SK-N-SH (cell line): Measurements from ENCODE around the gene TCN1. TPM values are rescaled to one million over a fixed set of nuclear protein-coding genes. Genes with fewer than 3 reads are reported as not detected.
A peak's percentile ranks its signal among the peaks of the same experiment; 100 is the strongest.
"Not testable (repeated sequence)": the region's sequence is repeated elsewhere in the genome, so short reads cannot be mapped to it uniquely, and the experiment has no call there.

Experiments
- CTCF ChIA-PET: fragments of 300-600, 350-600 bp; formaldehyde crosslinking; extraction: SDS; loops from one replicate; lab custom pipeline; 2021; lab: Yijun Ruan, JAX
- POLR2A ChIA-PET: fragments of 350-600 bp; sonication (Branson Sonifier 250); formaldehyde crosslinking; extraction: SDS; loops from one replicate; lab custom pipeline; 2020; ENCODE audit warnings: antibody characterized with exemption, inconsistent platforms; lab: Yijun Ruan, JAX
- DNase-seq: peaks from one replicate; pipeline ENCODE4 v3.0.0; 2012
- H2AFZ ChIP-seq: fragments of 200-600 bp; sonication (generic); 2 replicates; pipeline ENCODE4 v1.8.1; 2016; ENCODE audit warnings: antibody characterized with exemption, mild to moderate bottlenecking, low read depth
- H3F3A ChIP-seq: fragments of 200-600 bp; sonication (generic); replicated peaks from 2 replicates; pipeline ENCODE3; 2016; ENCODE audit warnings: antibody characterized with exemption, mild to moderate bottlenecking; ENCODE audit not compliant: insufficient read depth
- H3K27ac ChIP-seq, 2 experiments: fragments of 200-500 bp in 1 of 2; fragments of 200-600 bp in 1 of 2; sonication (Bioruptor generic) in 1 of 2; sonication (generic), shearing (Covaris generic) in 1 of 2; 2 replicates each; pipeline versions ENCODE4 v1.5.1 to v1.6.1; 2014 to 2016; ENCODE audit warnings: low read depth in 2 of 2, inconsistent platforms in 1 of 2, low read length in 1 of 2, mild to moderate bottlenecking in 1 of 2, mixed read lengths in 1 of 2
- H3K27me3 ChIP-seq: fragments of 200-600 bp; sonication (generic), shearing (Covaris generic); 2 replicates; pipeline ENCODE4 v1.6.1; 2016; ENCODE audit warnings: mixed run types; ENCODE audit not compliant: insufficient read depth
- H3K36me3 ChIP-seq, 2 experiments: fragments of 200-500 bp in 1 of 2; fragments of 200-600 bp in 1 of 2; sonication (Bioruptor generic) in 1 of 2; sonication (generic) in 1 of 2; replicated peaks in 1 of 2; 2 replicates each; pipeline versions ENCODE3 to v1.5.1; 2014 to 2016; ENCODE audit warnings: low read length in 1 of 2, mild to moderate bottlenecking in 1 of 2; ENCODE audit not compliant: insufficient read depth in 2 of 2, control insufficient read depth in 1 of 2
- H3K4me1 ChIP-seq, 2 experiments: fragments of 200-500 bp in 1 of 2; fragments of 200-600 bp in 1 of 2; sonication (Bioruptor generic) in 1 of 2; sonication (generic), shearing (Covaris generic) in 1 of 2; 2 replicates each; pipeline versions ENCODE4 v1.5.1 to v1.6.1; 2014 to 2016; ENCODE audit warnings: low read depth in 1 of 2, low read length in 1 of 2, mixed run types in 1 of 2; ENCODE audit not compliant: insufficient read depth in 2 of 2, control insufficient read depth in 1 of 2
- H3K4me2 ChIP-seq: fragments of 200-600 bp; sonication (generic), shearing (Covaris generic); 2 replicates; pipeline ENCODE4 v1.6.1; 2017; ENCODE audit warnings: mixed run types
- H3K4me3 ChIP-seq, 2 experiments: fragments of 200-500 bp in 1 of 2; fragments of 200-600 bp in 1 of 2; sonication (Bioruptor generic) in 1 of 2; sonication (generic), shearing (Covaris generic) in 1 of 2; 2 replicates each; pipeline versions ENCODE4 v1.5.1 to v1.8.1; 2014 to 2016; ENCODE audit warnings: low read depth in 2 of 2, inconsistent platforms in 1 of 2, low read length in 1 of 2, mild to moderate bottlenecking in 1 of 2, mixed read lengths in 1 of 2, moderate library complexity in 1 of 2
- H3K79me2 ChIP-seq: fragments of 200-600 bp; sonication (generic); 2 replicates; pipeline ENCODE4 v1.8.1; 2017; ENCODE audit warnings: mild to moderate bottlenecking; ENCODE audit not compliant: insufficient read depth
- H3K9ac ChIP-seq: fragments of 200-600 bp; sonication (generic); 2 replicates; pipeline ENCODE4 v1.6.1; 2017; ENCODE audit warnings: mixed run types
- H3K9me2 ChIP-seq: fragments of 200-600 bp; sonication (generic); 2 replicates; pipeline ENCODE4 v1.6.1; 2017; ENCODE audit warnings: mixed run types
- H3K9me3 ChIP-seq: fragments of 200-600 bp; sonication (generic); 2 replicates; pipeline ENCODE4 v1.6.1; 2017; ENCODE audit warnings: mixed run types, mild to moderate bottlenecking, moderate library complexity
- H4K20me1 ChIP-seq: fragments of 200-600 bp; sonication (generic); 2 replicates; pipeline ENCODE4 v1.6.1; 2017; ENCODE audit warnings: mild to moderate bottlenecking, mixed run types; ENCODE audit not compliant: insufficient read depth
- FOSL2 ChIP-seq: IDR thresholded peaks from 2 replicates; pipeline ENCODE4 v1.4.0; 2012; ENCODE audit warnings: low read depth, mild to moderate bottlenecking, moderate library complexity, borderline replicate concordance
- FOXM1 ChIP-seq: IDR thresholded peaks from 2 replicates; pipeline ENCODE4 v1.4.0; 2012; ENCODE audit warnings: low read depth, mild to moderate bottlenecking
- GABPA ChIP-seq: IDR thresholded peaks from 2 replicates; pipeline ENCODE4 v1.4.0; 2012; ENCODE audit warnings: low read depth, mild to moderate bottlenecking
- JUND ChIP-seq: IDR thresholded peaks from 2 replicates; pipeline ENCODE4 v1.4.0; 2012
- MXI1 ChIP-seq: IDR thresholded peaks from 2 replicates; pipeline ENCODE4 v1.6.1; 2012; ENCODE audit warnings: mild to moderate bottlenecking, low read depth, low read length, improper control_type of control experiment
- NFIC ChIP-seq: IDR thresholded peaks from 2 replicates; pipeline ENCODE4 v1.4.0; 2012; ENCODE audit warnings: borderline replicate concordance
- NRF1 ChIP-seq: IDR thresholded peaks from 2 replicates; pipeline ENCODE4 v1.6.1; 2012; ENCODE audit warnings: low read depth, mild to moderate bottlenecking, low read length
- POLR2AphosphoS5 ChIP-seq: IDR thresholded peaks from 2 replicates; pipeline ENCODE4 v1.6.1; 2012; ENCODE audit warnings: low read depth, low read length
- RAD21 ChIP-seq: IDR thresholded peaks from 2 replicates; pipeline ENCODE4 v1.6.1; 2012; ENCODE audit warnings: mild to moderate bottlenecking, low read length
- TEAD4 ChIP-seq: IDR thresholded peaks from 2 replicates; pipeline ENCODE4 v1.4.0; 2012; ENCODE audit warnings: mild to moderate bottlenecking, borderline replicate concordance; ENCODE audit not compliant: insufficient read depth
- ZBTB33 ChIP-seq: IDR thresholded peaks from 2 replicates; pipeline ENCODE4 v1.4.0; 2012; ENCODE audit warnings: low read depth, borderline replicate concordance
- WGBS: methylation state at CpG from one replicate; pipeline ENCODE4 v1.1.6; 2017; ENCODE audit warnings: low lambda C conversion rate; 5-methylcytosine and 5-hydroxymethylcytosine counted together
- polyA plus RNA-seq, 3 experiments: library from polyadenylated mRNA; depleted of rRNA; stranded (reverse); fragments of >200 nt; gene quantifications; 2 replicates each; pipeline ENCODE4 v1.2.3, GENCODE V29; 2012

Gene TCN1
- polyA plus RNA-seq, 1 of the 3 experiments (the other 2 are of a cell fraction): 0.03 TPM

- H3K27ac ChIP-seq: no peak overlapping the region
- TF ChIP-seq FOXM1 (no peak), NRF1 (no peak), RAD21 (no peak), ZBTB33 (no peak), TEAD4 (no peak), NFIC (no peak), FOSL2 (no peak), MXI1 (no peak), JUND (no peak)
- TF ChIP-seq, all 33 proteins: peak for 0
- peaks cover 8% of the 10 kb centered on the region; the same call in 1 of the 2 replicates for H3K27me3 ChIP-seq
- no peak for DNase-seq
- H3K4me2 ChIP-seq: no peak overlapping the region
- peak overlapping the region; percentile 68; the same call in 1 of the 2 replicates for H2AFZ ChIP-seq
- no peaks in the 10 kb centered on the region for H3K36me3 ChIP-seq
- no peaks in the 10 kb centered on the region for H3F3A ChIP-seq
- H3K9me3 ChIP-seq: no peaks in the 10 kb centered on the region
- ChIA-PET CTCF (no interaction called here), POLR2A (no interaction called here)
- no peaks in the 10 kb centered on the region for H4K20me1 ChIP-seq
- no peaks in the 10 kb centered on the region for H3K79me2 ChIP-seq
- no peaks in the 10 kb centered on the region for H3K9me2 ChIP-seq
- WGBS: 16% methylated on average over 10 of the region's 10 CpGs
- no peak overlapping the region for H3K4me3 ChIP-seq
- H3K4me1 ChIP-seq: peaks cover 0 to 11% of the 10 kb centered on the region in 2 experiments; a peak in 1 of 4 replicates
- H3K9ac ChIP-seq: no peak overlapping the region
Measured at GRCh38 chr11:59857439-59858434, 8.6 kb downstream of the TCN1 start.

DNA sequence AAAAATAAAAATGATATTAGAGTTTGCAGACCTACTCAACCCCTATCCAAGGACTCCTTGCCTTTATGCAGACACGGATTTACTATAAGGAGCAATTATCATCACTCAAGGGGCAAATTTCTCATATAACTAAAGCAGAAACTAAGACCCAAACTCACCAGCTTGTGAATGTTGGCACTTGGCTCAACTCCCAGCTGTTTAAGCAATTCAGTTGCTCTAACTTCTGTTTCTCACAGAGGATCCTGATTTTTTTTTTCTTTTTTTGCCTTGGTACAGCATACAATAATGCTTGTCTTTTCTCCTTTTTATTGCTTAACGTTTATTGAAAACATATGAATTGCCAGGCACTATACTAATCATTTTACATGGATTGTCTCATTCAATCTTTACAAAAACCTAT lies 11.4 kb downstream of the TCN1 start:
- 2% methylated on average over 2 of the region's 2 CpGs for WGBS
- ChIA-PET POLR2A (no interaction called here), CTCF (no interaction called here)
- TF ChIP-seq GABPA (no peak), FOSL2 (no peak), POLR2AphosphoS5 (no peak), NRF1 (no peak)
- Histone ChIP-seq H3K9ac (no peak overlapping the region), H4K20me1 (no peaks in the 10 kb centered on the region), H3F3A (no peaks in the 10 kb centered on the region), H3K9me2 (no peaks in the 10 kb centered on the region), H3K9me3 (no peaks in the 10 kb centered on the region), H3K36me3 (no peaks in the 10 kb centered on the region), H2AFZ (no peak overlapping the region), H3K4me3 (no peak overlapping the region), H3K79me2 (no peaks in the 10 kb centered on the region), H3K4me1 (peaks cover 0 to 11% of the 10 kb centered on the region in 2 experiments; a peak in 1 of 4 replicates), H3K27me3 (peaks cover 12% of the 10 kb centered on the region; the same call in 1 of the 2 replicates), H3K27ac (no peak overlapping the region), H3K4me2 (no peak overlapping the region)
- DNase-seq: no peak

DNA sequence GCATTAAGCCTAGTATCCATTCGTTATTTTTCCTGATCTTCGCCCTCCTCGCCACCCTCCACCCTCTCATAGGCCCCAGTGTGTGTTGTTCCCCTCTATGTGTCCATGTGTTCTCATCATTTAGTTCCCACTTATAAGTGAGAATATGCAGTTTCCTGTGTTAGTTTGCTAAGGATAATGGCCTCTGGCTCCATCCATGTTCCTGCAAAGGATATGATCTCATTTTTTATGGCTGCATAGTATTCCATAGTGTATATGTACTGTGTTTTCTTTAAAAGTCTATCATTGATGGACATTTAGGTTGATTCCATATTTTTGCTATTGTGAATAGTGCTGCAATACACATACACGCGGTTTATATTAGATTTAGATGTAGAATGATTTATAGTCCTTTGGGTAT lies 14.9 kb downstream of the TCN1 start:
- DNase-seq, H3K4me2 ChIP-seq, H3K36me3 ChIP-seq, CTCF ChIA-PET, H3K4me1 ChIP-seq, H3K9ac ChIP-seq, POLR2A ChIA-PET, H4K20me1 ChIP-seq, H3K27ac ChIP-seq, H2AFZ ChIP-seq, H3K9me3 ChIP-seq, H3K27me3 ChIP-seq, H3K79me2 ChIP-seq, H3K4me3 ChIP-seq, H3K9me2 ChIP-seq, H3F3A ChIP-seq: not testable (repeated sequence)
- WGBS: 51% methylated on average over 5 of the region's 5 CpGs

DNA sequence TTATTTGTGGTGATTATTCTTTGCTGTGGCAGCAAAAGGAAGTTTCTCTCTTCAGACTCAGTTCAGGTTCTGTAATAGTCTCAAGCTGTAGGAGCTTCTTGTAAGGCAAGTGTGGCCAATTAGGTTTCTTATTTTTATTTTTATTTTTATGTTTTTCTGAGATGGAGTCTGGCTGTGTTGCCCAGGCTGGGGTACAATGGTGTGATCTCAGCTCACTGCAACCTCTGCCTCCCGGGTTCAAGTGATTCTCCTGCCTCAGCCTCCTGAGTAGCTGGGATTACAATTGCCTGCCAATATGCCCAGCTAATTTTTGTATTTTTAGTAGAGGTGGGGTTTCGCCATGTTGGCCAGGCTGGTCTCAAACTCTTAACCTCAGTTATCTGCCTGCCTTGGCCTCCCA lies 16.7 kb downstream of the TCN1 start:
- H3K9ac ChIP-seq, H3K27ac ChIP-seq, H3K4me3 ChIP-seq, H3K36me3 ChIP-seq, DNase-seq, H3K9me3 ChIP-seq, CTCF ChIA-PET, H4K20me1 ChIP-seq, H3F3A ChIP-seq, H3K27me3 ChIP-seq, H3K4me1 ChIP-seq, H3K9me2 ChIP-seq, H3K4me2 ChIP-seq, H3K79me2 ChIP-seq, H2AFZ ChIP-seq, POLR2A ChIA-PET: not testable (repeated sequence)
- WGBS: 20% methylated on average over 2 of the region's 2 CpGs
